ENCODE data around the gene MRM1. TPM values are rescaled to one million over a fixed set of nuclear protein-coding genes. Genes with fewer than 3 reads are reported as not detected.

MRM1 gene
- total RNA-seq, 2 donors from 2014 or later = 7.3 to 7.9 TPM

DNA sequence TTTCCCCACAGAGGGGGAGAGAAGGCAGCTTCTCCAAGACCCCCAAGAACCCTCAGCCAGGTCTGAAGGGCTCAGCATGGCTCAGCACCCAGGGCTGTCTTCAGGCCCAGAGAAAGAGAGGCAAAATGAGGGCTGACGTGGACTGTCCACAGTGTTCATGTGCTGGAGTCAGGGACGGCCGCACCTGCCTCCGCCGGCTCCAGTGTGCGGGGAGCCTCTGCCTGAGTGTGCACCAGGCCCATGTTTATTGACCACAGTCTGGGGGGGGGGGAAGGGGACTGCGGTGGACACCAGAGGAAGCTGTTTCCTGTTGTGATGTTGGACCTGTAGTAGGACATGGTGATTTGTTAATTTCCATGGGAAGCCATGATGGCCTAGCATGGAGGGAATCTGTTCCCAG, 6.9 kb downstream of the MRM1 start:
- 77 to 89% methylated on average over 5 to 7 of the region's 7 CpGs for WGBS, 2 donors
- no peaks in the 10 kb centered on the region for H3K36me3 ChIP-seq (replicated peaks in 1 of 2; ENCODE audit: insufficient read depth in 1 of 2, low read depth in 2 of 2)
- no peak overlapping the region for H3K27ac ChIP-seq
- no peak overlapping the region for H3K4me3 ChIP-seq
- no peaks in the 10 kb centered on the region for H3K27me3 ChIP-seq
- H3K9me3 ChIP-seq = no peaks in the 10 kb centered on the region
- TF ChIP-seq POLR2A (IDR thresholded peaks at IDR 0.05) = no peak
- TF ChIP-seq, protein P1, sequence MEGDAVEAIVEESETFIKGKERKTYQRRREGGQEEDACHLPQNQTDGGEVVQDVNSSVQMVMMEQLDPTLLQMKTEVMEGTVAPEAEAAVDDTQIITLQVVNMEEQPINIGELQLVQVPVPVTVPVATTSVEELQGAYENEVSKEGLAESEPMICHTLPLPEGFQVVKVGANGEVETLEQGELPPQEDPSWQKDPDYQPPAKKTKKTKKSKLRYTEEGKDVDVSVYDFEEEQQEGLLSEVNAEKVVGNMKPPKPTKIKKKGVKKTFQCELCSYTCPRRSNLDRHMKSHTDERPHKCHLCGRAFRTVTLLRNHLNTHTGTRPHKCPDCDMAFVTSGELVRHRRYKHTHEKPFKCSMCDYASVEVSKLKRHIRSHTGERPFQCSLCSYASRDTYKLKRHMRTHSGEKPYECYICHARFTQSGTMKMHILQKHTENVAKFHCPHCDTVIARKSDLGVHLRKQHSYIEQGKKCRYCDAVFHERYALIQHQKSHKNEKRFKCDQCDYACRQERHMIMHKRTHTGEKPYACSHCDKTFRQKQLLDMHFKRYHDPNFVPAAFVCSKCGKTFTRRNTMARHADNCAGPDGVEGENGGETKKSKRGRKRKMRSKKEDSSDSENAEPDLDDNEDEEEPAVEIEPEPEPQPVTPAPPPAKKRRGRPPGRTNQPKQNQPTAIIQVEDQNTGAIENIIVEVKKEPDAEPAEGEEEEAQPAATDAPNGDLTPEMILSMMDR (IDR thresholded peaks at IDR 0.05) = no peak
- DNase-seq (no peak), ATAC-seq (no peak)
- H3K4me1 ChIP-seq = peaks cover 12% of the 10 kb centered on the region
- intact Hi-C loops (cut with DNase I) = no loop called here

DNA sequence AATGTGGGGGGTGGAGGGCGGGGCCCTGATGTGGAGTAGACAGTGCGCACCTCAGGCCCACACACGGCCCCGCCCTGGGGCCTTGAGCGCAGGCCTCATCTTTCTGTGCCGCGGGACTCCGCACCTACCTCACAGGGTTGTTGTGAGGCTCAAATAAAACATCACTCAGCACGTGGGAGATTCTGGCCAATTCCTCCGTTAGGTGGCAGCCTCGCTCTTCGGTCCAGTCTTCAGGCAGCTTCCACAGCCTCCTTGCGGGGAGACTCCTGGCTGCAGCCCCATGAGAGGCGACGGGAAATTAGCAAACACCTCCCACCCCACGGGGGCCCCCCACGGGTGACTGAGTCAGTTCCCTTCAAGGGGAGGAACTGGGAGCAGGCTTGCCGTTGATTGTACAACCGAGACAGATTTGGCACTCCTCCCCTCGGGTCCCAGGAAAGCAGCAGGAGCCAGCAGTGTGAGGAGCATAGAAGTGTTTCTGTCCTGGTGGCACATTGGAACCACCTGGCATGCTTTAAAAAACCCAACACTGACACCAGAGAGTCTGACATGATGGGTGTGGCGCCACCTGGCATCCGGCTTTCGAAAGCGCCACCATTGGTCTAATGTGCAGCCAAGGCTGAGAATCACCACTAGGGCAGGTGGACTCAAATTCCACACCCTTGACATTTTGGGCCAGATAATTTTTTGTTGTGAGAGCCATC, 7.6 kb downstream of the MRM1 start:
- 62 to 78% methylated on average over 9 to 21 of the region's 24 CpGs for WGBS, 2 donors
- no peak overlapping the region for H3K4me3 ChIP-seq
- ATAC-seq (peak; percentile 40), DNase-seq (peak in 3 of 4 donors; percentile 29 to 46 (median 33))
- no peaks in the 10 kb centered on the region for H3K9me3 ChIP-seq
- no peaks in the 10 kb centered on the region for H3K36me3 ChIP-seq (replicated peaks in 1 of 2; ENCODE audit: insufficient read depth in 1 of 2, low read depth in 2 of 2)
- intact Hi-C loops (cut with DNase I) = no loop called here
- TF ChIP-seq, protein P1 (IDR thresholded peaks at IDR 0.05) = peak in 3 of 7 experiments; percentile 13 to 30 (median 26)
- no peak for TF ChIP-seq POLR2A (IDR thresholded peaks at IDR 0.05)
- no peaks in the 10 kb centered on the region for H3K27me3 ChIP-seq
- no peak overlapping the region for H3K27ac ChIP-seq
- peaks cover 8% of the 10 kb centered on the region for H3K4me1 ChIP-seq

DNA sequence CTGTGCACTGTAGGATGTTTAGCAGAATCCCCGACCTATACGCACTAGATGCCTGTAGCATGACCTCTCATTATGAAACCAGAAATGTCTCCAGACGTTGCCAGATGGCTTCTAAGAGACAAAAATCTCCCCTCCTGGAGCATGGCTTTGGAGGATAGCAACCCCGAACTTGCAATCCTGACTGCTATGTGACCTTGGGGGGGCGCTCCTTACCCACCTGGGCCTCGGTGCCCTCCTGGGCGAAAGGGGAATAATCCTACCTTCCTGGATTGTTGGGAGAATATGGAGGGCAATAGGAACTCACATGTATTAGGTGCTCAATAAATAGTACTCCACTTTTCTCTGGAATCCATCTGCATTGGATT, 8.1 kb downstream of the MRM1 start:
- ATAC-seq (no peak), DNase-seq (no peak)
- 86 to 91% methylated on average over 7 of the region's 7 CpGs for WGBS, 2 donors
- intact Hi-C loops (cut with DNase I) = no loop called here
- H3K9me3 ChIP-seq = no peaks in the 10 kb centered on the region
- peaks cover 3% of the 10 kb centered on the region for H3K4me1 ChIP-seq
- H3K27me3 ChIP-seq = no peaks in the 10 kb centered on the region
- H3K4me3 ChIP-seq = no peak overlapping the region
- no peak overlapping the region for H3K27ac ChIP-seq
- TF ChIP-seq, protein P1 (IDR thresholded peaks at IDR 0.05) = no peak
- no peaks in the 10 kb centered on the region for H3K36me3 ChIP-seq (replicated peaks in 1 of 2; ENCODE audit: insufficient read depth in 1 of 2, low read depth in 2 of 2)

DNA sequence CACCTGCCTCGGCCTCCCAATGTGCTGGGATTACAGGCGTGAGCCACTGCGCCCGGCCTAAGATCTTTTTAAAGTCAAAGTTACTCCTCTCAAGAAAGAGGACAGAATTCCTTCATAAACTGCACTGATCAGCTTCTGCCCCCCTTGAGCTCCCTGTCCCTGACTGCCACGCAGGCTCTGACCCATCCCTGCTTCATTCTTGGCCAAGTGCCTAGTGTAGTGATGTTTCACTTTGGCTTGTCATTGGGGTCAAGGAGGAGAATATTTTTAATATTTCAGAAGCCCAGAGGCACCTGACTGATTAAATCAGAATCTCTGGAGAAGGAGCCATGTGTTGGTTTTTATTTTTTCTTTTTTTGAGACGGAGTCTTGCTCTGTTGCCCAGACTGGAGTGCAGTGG, 9.1 kb downstream of the MRM1 start:
- TF ChIP-seq, protein P1 (IDR thresholded peaks at IDR 0.05) = no peak
- no peak for TF ChIP-seq POLR2A (IDR thresholded peaks at IDR 0.05)
- WGBS, 2 donors = 79 to 85% methylated on average over 6 of the region's 6 CpGs
- Histone ChIP-seq H3K27me3 (no peaks in the 10 kb centered on the region), H3K4me3 (no peak overlapping the region), H3K36me3 (replicated peaks in 1 of 2; ENCODE audit: insufficient read depth in 1 of 2, low read depth in 2 of 2) (no peaks in the 10 kb centered on the region), H3K9me3 (no peaks in the 10 kb centered on the region), H3K27ac (no peak overlapping the region), H3K4me1 (no peaks in the 10 kb centered on the region)
- intact Hi-C loops (cut with DNase I) = no loop called here
- no peak for ATAC-seq
- DNase-seq = no peak
